Stimulated activated CD4-positive, alpha-beta T cell treated with anti-CD3 and anti-CD28 coated beads, Interleukin-1b, Interleukin-23, amount 100 ng/mL, for 1 hour (primary cell): ENCODE measurements around the gene MTOR.
A peak's percentile ranks its signal among the peaks of the same experiment; 100 is the strongest.
"Not testable (repeated sequence)": the region's sequence is repeated elsewhere in the genome, so short reads cannot be mapped to it uniquely, and the experiment has no call there.

Experiments
- DNase-seq, 2 donors: peaks; one replicate each; pipeline ENCODE4 v3.0.0-alpha.2; 2020; ENCODE audit warnings: low read depth in 2 of 2

MTOR gene

GRCh38 chr1:11280719-11281376 lies 18.5 kb upstream of the MTOR start:
- DNase-seq, result no peak

- DNase-seq, result no peak
Measured at GRCh38 chr1:11279630-11280029, 17.3 kb upstream of the MTOR start.

- no peak for DNase-seq
Measured at GRCh38 chr1:11279152-11279551, 16.8 kb upstream of the MTOR start.

GRCh38 chr1:11273595-11274234 lies 11.4 kb upstream of the MTOR start:
- no peak for DNase-seq

GRCh38 chr1:11272832-11273594 lies 10.7 kb upstream of the MTOR start, which contains the start of gene UBIAD1:
UBIAD1 (plus strand) TSS chr1:11273198; CDS start chr1:11273532, 334 bp downstream.
- DNase-seq, result peak; percentile 77 to 84

- no peak for DNase-seq
Measured at GRCh38 chr1:11272544-11272831, 10.1 kb upstream of the MTOR start.

- DNase-seq, result not testable (repeated sequence)
Measured at GRCh38 chr1:11267350-11268337, 5.3 kb upstream of the MTOR start.

- no peak for DNase-seq
Measured at GRCh38 chr1:11266268-11267074, 4.1 kb upstream of the MTOR start.

- no peak for DNase-seq
Measured at GRCh38 chr1:11256299-11256698, 6.1 kb downstream of the MTOR start.

- no peak for DNase-seq
Measured at GRCh38 chr1:11253226-11253625, 9.1 kb downstream of the MTOR start.

GRCh38 chr1:11252538-11252937 lies 9.8 kb downstream of the MTOR start:
- no peak for DNase-seq

GRCh38 chr1:11248169-11248568 lies 14.2 kb downstream of the MTOR start:
- no peak for DNase-seq

GRCh38 chr1:11245904-11246719 lies 16.2 kb downstream of the MTOR start:
- DNase-seq, result no peak

- no peak for DNase-seq
Measured at GRCh38 chr1:11245248-11245647, 17.1 kb downstream of the MTOR start.

- DNase-seq, result no peak
Measured at GRCh38 chr1:11238311-11238710, 24.0 kb downstream of the MTOR start.

- DNase-seq, result no peak
Measured at GRCh38 chr1:11237356-11237755, 25.0 kb downstream of the MTOR start.

- DNase-seq, result no peak
Measured at GRCh38 chr1:11233208-11233607, 29.1 kb downstream of the MTOR start.

- no peak for DNase-seq
Measured at GRCh38 chr1:11229203-11229602, 33.1 kb downstream of the MTOR start.

GRCh38 chr1:11227106-11228077 lies 35.0 kb downstream of the MTOR start:
- no peak for DNase-seq
